HG02970 (cell line): ENCODE measurements around the gene EEF2.

Experiments used
- ATAC-seq: cut with Tn5 transposase; IDR thresholded peaks from one replicate; pipeline ENCODE4 v1.9.1; 2021; ENCODE audit warnings: mild to moderate bottlenecking, moderate library complexity, moderate number of reproducible peaks; ENCODE audit not compliant: unreplicated experiment, low FRiP score

The EEF2 gene

DNA sequence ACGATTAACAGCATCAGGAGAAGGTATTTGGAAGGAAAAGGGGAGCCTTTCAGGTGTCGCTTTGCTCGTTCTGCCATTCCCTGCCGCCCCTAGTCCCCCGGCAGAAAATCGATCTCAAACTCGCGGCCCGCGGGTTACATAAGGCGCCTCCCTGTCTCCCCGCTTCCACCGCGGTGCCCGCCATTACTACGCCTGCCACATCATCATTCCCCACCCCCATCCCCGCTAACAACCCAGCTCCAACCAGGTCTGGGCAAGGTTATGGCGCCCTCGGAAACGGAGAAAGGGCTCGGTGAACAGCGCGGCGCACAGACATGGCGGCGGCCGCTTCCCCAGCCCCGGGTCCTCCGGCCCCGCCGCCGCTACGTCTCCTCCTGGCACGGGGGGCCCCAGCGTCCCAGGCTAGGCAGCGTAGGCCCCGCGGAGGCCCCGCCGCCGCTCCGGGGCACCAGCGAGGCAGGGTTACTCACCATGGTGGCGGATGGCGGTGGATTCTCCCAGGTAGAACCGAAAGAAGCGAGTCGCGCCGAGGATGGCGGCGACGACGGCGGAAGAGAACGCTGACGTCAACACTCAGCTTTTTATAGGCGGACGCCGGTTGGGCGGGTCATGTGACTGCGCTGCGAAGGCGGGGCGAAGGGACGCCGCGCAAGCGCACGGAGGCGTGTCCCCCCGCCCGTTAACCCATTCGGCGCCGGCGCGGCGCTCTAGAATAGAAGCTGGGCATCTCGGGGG, at the start of gene EEF2:
Gene EEF2 (minus strand): TSS at position 556 of the 735 bp plus-strand sequence. CDS start 83 bp downstream, at position 473.
- peak; percentile 49 for ATAC-seq

- no peak for ATAC-seq
These were observed 49.1 kb upstream of the EEF2 start for GRCh38 chr19:4034048-4035017.

- ATAC-seq: no peak
These were observed 48.0 kb upstream of the EEF2 start for GRCh38 chr19:4033028-4033956.

- ATAC-seq: no peak
These were observed 47.2 kb upstream of the EEF2 start for GRCh38 chr19:4032436-4032835.

DNA sequence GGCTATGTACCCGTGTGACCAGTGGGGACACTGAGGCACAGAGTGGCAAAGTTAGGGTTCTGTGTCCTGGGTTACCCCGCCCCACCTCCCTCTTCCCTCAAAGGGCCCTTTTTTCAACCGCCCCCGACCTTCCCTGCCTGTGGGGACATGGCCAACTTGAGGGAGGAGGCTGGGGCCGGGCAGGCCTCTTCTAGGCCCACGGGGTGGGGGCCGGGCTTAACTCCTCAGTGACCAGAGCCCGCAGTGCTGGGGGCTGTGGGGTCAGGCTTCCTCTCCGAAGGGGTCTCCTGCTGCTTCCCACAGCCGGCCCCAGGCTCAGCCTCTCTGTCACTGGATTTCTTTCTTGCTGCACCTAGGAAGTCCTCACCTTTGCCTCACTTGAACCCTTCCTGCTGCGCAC, 46.2 kb upstream of the EEF2 start:
- no peak for ATAC-seq

GRCh38 chr19:4030981-4031380, 45.7 kb upstream of the EEF2 start:
- ATAC-seq: no peak

- no peak for ATAC-seq
These were observed 45.3 kb upstream of the EEF2 start for GRCh38 chr19:4030552-4030951.

- no peak for ATAC-seq
These were observed 44.0 kb upstream of the EEF2 start for GRCh38 chr19:4029247-4029614.

- no peak for ATAC-seq
These were observed 43.3 kb upstream of the EEF2 start for GRCh38 chr19:4028334-4029246.

GRCh38 chr19:4027146-4027545, 41.9 kb upstream of the EEF2 start:
- ATAC-seq: no peak

DNA sequence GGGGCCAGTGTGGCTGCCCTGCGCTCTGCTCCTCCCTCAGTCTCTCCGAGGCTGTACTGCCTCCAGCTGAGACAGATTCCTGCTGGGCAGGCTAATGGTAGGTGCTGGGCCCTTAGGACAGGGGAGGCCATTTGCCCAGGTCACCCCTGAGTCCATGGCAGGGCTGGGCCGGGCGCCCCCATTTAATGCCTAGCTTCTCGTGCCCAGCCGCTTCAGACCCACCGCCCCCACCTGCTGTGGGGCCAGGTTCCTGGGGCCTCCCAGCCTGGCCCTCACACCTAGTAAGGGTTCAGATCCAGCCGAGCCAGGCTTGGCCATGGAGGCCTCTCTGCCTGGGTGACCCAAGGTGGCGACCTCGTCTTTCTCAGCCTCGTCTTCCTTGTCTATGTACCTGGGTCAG, 40.1 kb upstream of the EEF2 start:
- no peak for ATAC-seq

GRCh38 chr19:4023600-4024398, 38.5 kb upstream of the EEF2 start:
- ATAC-seq: no peak

GRCh38 chr19:4019578-4019977, 34.3 kb upstream of the EEF2 start:
- no peak for ATAC-seq

GRCh38 chr19:4018775-4019504, 33.7 kb upstream of the EEF2 start:
- ATAC-seq: no peak

- ATAC-seq: no peak
These were observed 32.9 kb upstream of the EEF2 start for GRCh38 chr19:4018140-4018613.

- ATAC-seq: no peak
These were observed 31.8 kb upstream of the EEF2 start for GRCh38 chr19:4016903-4017638.

DNA sequence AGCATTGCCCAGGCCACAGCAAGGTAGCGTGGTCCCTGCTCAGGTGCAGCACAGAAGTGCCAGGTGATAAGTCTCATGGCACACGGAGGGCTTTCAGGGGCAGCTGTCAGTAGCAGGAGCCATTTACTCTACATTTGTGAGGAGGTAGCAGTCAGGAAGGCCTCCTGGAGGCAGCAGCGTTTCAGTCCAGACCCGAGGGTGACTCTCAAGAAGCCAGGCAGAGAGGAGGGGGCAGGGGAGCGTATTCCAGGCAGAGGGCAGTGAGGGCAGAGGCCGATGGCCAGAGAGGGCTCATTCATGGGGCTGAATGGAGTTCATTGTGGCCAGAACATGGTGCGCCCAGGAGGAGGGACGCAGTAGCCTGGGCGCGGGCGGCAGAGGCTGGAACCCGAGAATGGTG, 31.2 kb upstream of the EEF2 start:
- ATAC-seq: no peak
